ENCODE measurements around the gene PRKCH.
A peak's percentile ranks its signal among the peaks of the same experiment; 100 is the strongest.
"Not testable (repeated sequence)": the region's sequence is repeated elsewhere in the genome, so short reads cannot be mapped to it uniquely, and the experiment has no call there.

PRKCH gene

DNA sequence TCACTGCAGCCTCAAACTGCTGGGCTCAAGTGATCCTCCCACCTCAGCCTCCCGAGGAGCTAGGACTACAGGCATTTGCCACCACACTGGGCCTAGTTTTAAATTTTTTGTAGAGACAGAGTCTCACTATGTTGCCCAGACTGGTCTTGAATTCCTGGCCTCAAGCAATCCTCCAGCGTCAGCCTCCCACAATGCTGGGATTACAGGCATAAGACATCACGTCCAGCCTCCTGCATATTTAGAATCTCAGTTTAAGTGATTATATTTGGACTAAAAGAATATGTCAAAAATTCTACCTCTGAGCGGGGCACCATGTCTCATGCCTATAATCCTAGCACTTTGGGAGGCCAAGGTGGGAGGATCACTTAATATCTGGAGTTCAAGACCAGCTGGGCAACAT is 12.7 kb upstream of the PRKCH start:
- DNase-seq, result not testable (repeated sequence)

- DNase-seq, result no peak
Measured at GRCh38 chr14:61315313-61315712, 6.1 kb upstream of the PRKCH start.

DNA sequence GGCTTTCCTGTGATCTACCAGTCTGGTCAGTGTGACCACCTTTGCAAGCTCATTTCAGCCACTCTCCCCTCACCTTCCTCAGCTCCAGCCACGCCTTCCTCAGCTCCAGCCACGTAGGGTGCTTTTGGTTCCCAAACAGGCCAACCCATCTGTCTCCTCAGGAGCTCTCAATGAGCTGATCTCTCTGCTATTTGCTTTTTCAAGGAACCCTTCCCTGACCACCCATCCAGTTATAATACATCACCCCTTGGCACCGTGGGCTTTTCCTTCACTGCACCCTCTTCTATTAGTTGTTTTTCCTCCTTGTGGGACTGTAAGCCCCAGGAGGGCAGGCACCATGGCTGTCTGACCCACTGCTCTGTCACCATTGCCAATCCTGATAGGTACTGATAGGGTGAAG is 2.3 kb upstream of the PRKCH start:
- no peak for DNase-seq

GRCh38 chr14:61319706-61320105 is 1.7 kb upstream of the PRKCH start:
- no peak for DNase-seq

DNA sequence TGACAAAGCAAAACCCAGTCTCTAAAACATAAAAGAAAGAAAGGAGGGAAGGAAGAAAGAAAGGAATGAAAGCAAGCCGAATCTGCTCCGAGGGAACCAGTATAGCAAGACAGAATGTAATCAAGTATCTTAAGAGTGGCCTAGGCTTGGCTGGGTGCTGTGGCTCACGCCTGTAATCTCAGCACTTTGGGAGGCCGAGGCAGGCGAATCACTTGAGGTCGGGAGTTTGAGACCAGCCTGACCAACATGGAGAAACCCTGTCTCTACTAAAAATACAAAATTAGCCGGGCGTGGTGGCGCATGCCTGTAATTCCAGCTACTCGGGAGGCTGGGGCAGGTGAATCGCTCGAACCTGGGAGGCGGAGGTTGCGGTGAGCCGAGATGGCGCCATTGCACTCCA is 1.2 kb upstream of the PRKCH start:
- not testable (repeated sequence) for DNase-seq

DNA sequence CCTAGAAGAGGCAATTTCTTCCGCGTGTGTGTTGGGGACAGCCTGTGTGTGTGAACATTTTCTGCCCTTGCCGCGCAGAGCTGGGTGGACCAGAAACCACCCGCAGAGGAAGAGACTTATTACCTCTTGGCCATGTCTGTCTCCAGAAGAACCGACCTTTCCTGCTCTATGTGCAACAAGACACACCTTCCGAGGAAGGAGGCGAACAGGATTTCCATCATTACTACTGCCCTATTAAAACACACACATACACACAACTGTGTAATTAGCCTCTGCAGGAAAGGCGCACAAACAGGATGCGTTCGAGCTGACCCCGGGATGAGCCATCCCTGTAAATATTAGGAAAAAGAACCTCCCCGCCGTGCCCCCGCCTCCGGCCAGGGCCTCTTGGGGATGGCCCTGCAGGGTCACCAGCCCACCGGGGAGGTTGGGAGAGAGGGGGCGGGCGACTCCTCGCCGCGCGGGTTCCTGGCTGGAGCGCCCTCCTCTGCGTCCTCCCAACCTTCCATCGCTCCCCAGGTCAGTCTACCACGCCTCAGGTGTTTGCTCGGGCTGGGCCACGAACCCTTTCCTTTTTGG is 484 bp upstream of the PRKCH start:
- DNase-seq, result no peak

DNA sequence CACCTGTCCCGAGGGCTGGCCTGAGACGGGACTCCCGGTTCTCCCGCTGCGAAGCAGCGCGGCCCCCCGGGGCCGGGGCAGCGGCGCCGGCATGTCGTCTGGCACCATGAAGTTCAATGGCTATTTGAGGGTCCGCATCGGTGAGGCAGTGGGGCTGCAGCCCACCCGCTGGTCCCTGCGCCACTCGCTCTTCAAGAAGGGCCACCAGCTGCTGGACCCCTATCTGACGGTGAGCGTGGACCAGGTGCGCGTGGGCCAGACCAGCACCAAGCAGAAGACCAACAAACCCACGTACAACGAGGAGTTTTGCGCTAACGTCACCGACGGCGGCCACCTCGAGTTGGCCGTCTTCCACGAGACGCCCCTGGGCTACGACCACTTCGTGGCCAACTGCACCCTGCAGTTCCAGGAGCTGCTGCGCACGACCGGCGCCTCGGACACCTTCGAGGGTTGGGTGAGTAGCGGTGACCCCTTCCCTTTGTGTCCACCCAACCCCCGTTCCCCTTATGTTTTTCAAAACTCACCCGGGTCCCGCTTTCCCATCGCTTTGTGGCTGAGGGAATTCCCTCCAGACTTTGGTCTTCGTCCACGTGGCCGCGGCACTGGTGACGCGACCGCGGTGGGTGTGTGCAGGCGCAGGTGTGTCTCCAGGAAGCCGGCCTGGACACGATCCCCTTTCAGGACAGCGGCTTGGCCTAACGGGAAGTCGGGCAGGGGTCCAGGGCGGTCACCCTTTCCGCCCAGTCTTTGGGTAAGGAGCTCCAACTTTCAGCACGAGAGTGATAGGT is 826 bp downstream of the PRKCH start:
- DNase-seq, result peak; percentile 24

- no peak for DNase-seq
Measured at GRCh38 chr14:61322799-61323290, 1.5 kb downstream of the PRKCH start.

- DNase-seq, result no peak
Measured at GRCh38 chr14:61323970-61324369, 2.6 kb downstream of the PRKCH start.

DNA sequence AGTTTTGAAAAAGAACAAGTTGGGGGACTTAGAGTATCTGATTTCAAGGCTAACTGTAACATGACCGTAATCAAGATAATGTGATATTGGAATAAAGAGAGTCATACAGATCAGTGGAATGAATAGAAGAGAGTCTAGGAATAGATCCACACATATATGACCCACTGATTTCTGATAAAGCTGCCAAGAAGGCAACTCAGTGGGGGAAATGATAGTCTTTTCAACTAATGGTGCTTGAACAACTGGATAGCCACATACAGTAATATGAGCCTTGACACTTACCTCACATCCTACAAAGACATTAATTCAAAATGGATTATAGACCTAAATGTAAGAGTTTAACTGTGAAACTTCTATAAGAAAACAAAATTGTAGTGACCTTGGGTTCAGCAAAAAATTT is 3.8 kb downstream of the PRKCH start:
- no peak for DNase-seq

DNA sequence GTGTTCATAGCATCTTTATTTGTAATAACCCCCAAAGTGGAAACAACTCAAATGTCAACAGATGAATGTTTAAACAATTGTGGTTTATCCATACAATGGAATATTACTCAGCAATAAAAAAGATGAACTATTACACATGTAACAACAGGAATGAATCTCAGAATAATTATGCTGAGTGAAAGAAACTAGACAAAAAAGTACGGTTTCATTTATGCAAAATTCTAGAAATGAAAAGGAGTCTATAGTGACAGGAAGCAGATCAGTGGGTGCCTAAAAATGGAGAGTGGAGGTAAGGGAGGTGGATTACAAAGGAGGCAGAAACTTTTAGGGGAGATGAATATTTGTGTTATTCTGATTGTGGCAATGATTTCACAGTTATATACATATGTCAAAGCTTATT is 4.8 kb downstream of the PRKCH start:
- DNase-seq, result no peak

DNA sequence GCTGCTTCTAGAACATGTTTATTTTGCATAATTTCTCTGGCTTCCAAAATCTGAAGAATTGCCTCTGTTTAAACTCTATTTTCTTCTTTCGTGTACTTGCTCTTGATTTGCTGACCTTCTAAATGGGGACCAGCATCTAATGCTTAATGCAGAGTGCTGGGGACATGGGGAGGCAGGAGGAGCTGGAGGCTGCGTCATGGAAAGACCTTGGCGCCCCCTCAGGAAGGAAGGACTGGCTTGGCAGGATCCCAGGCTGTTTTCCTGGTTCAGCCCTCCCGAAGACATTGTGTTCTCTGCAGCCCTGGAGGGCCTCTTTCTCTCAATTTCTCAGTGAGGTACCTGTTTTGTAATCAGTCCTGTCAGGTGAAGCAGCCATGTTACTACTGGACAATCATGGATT is 5.5 kb downstream of the PRKCH start:
- no peak for DNase-seq

GRCh38 chr14:61328626-61329262 is 7.4 kb downstream of the PRKCH start:
- DNase-seq, result no peak

DNA sequence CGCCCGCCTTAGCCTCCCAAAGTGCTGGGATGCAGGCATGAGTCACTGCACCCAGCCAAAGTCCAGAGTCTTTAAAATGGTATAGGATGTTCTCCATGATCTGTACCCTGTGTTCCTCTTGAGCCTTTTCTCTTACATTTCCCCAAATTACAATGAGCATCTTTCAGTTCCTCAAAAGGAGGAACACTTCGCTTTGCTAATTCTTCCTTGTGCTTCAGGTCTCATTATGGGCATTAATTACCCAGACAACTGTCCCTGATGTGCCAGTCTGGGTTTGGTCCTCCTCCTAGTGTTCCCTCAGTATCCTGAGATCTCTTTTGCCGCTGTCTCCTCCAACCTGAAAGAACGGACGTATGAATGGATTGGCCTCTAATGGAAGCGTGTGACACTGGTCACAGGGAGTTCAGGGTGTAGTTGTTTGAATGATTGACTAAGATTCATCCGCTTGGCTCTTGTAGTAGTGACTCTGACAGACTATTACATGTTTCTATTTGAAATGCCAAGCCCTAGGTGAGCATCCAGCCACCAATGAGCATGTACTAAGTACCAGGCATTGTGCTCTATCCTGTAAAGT is 8.2 kb downstream of the PRKCH start:
- no peak for DNase-seq

DNA sequence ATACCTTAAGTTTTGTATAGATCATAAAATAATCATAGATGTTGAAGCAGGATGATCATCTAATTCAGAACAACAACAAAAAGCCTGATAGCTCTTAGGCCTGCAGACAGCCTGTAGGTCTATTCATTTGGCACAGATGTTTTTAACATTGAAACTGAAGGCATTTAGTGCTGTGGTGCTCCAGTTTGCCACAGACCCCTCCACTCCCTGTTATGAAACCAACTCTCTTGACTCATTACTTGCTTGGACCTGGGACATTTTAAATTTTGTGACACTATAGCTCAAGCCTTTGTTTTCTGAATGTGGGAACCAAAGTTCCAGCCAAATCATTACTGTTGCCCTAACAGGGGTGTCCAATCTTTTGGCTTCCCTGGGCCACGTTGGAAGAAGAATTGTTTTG is 9.1 kb downstream of the PRKCH start:
- no peak for DNase-seq

DNA sequence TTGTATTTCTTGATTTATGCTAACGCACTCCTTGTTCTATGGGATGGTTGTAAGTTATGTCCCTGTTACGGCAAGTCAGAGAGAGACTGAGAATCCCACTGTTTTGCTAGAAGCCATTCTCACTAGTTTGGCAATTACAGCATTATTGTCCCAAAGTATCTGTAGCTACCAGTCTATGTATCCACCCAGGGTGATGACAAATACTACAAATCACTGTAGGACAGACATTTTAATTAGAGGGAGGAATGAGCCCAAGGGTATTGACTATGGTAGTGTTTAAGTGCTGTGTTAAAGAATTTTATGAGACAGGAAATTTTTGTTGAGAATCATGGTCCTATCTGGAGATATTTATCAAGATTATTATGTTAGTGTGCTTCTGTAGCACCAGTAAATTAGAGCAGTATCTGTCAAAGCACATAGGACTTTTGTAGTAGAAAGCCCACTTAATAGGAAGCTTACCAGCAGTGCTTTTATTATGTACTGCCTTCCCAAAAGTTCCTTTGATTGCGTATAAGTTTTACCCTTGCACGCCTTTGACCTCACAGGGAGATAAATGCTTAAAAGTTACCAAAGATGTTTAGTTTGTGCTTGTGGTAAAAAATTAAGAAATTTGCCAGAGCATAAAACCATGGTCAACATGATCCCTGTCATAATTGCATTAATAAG is 10.7 kb downstream of the PRKCH start:
- DNase-seq, result no peak

DNA sequence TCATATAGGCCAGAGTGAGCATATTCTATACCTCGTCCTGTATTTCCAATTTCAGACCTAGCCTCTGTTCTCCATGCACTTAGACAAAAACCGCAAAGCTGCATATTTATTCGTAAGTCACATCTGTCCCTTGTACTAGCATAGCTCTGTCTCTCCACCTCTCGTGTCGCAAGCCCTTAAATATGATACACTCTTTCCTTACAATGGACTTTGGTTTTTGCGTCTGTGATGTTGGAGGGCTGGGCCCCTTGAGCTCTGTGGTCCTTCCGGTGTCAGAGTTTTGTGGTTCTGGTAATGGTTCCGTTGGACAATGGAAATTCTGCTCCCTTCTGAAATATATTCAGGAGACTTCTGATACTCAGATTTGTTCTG is 11.3 kb downstream of the PRKCH start:
- no peak for DNase-seq

GRCh38 chr14:61333087-61333486 is 11.7 kb downstream of the PRKCH start:
- DNase-seq, result no peak

DNA sequence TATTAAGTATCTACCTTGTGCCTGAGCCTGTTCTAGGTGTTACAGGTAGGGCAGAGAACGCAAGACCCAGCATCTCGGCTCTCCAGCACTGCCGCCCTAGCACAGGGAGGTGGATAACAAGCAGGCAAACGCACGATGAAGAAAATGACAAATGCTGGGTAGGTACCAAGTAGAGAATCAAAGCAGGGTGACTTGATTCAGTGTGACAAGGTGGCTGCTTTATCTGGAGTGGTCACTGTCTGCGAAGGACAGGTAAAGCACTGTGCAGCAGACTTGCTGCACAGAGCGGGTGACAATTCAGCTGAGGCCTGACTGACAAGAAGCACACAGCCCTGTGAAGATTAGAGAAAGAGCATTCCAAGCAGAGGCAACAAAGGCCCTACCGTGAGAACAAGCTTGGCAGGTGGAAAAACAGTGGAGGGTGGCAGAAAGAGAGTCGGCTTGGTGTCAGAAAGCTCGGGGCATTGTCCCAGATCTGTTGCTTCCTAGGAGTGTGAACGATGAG is 12.9 kb downstream of the PRKCH start:
- DNase-seq, result no peak

DNA sequence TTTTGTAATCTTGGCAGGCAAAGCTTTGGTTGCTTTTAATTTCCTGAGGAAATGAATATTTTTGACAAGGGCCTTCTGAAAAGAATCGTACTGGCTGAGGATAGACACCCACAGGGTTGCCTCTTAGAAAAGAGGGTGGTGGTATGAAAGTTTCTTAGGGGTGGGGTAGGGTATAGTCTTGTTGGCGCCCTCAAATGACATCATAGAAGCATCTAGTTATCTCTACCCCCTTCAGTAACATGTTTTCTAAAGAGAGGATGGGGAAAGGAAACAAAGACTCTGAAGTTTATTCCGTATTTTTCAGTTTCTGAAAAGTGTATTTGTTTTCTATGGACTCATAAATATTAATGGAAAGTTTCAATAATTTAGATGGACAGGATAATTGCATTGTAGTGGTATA is 13.7 kb downstream of the PRKCH start:
- DNase-seq, result no peak

DNA sequence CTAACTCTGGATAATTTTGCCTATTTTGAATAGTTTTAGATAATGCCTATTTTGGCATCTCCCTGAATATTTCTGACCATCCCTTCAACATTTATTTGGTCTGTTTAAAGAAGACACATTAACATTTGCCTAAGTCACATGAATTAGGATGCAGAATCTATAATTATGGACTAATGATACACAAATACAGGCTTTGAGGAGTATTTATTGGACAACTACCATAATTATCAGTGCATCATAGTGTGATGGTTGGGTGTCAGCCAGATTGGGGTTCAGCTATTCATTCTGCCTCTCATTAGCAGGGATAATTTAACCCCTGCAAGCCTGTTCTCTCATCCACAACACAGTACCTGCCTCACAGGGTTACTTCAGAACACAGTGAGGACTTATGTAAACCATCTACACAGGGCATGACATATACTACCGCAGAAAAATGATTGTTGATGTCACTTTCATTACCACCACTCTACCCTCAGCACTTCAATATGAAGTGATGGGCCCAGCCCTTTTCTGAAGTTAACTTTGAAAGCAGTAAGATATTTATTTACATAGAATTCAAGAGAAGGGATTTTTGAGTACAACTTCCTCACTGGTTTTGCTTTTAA is 14.4 kb downstream of the PRKCH start:
- DNase-seq, result no peak

GRCh38 chr14:61337893-61338292 is 16.5 kb downstream of the PRKCH start:
- DNase-seq, result peak; percentile 51

- DNase-seq, result no peak
Measured at GRCh38 chr14:61338457-61338856, 17.1 kb downstream of the PRKCH start.

Data from effector CD8-positive, alpha-beta T cell (primary cell).